GM23338 (cell line): ENCODE results near the gene CRTC3. TPM values are rescaled to one million over a fixed set of nuclear protein-coding genes. Genes with fewer than 3 reads are reported as not detected.

Experiments used
- ATAC-seq: fragments of 200-7000 bp; cut with Tn5 transposase; 3 replicates; pipeline ENCODE4 v1.9.1; 2020
- DNase-seq: peaks from one replicate; pipeline ENCODE4 v3.0.0-alpha.2; 2015; ENCODE audit warnings: low spot score
- H2AFZ ChIP-seq: fragments of 200-600 bp; sonication (generic); 2 replicates; pipeline ENCODE4 v1.8.0; 2016; ENCODE audit warnings: antibody characterized with exemption, mild to moderate bottlenecking, moderate library complexity
- H3F3A ChIP-seq: fragments of 200-600 bp; sonication (generic); replicated peaks from 2 replicates; pipeline ENCODE4 v1.8.0; 2017; ENCODE audit warnings: antibody characterized with exemption, mixed run types, low read depth
- H3K27ac ChIP-seq: fragments of 200-600 bp; sonication (generic); 2 replicates; pipeline ENCODE4 v1.6.1; 2016; ENCODE audit warnings: low read depth
- H3K27me3 ChIP-seq: fragments of 200-600 bp; sonication (generic); 2 replicates; pipeline ENCODE4 v1.8.0; 2016; ENCODE audit warnings: mild to moderate bottlenecking, mixed run types, moderate library complexity; ENCODE audit not compliant: insufficient read depth
- H3K36me3 ChIP-seq: fragments of 200-600 bp; sonication (generic); 2 replicates; pipeline ENCODE4 v1.8.0; 2016; ENCODE audit warnings: mild to moderate bottlenecking; ENCODE audit not compliant: insufficient read depth
- H3K4me1 ChIP-seq: fragments of 200-600 bp; sonication (generic); 2 replicates; pipeline ENCODE4 v1.8.0; 2016; ENCODE audit warnings: mild to moderate bottlenecking, moderate library complexity; ENCODE audit not compliant: insufficient read depth
- H3K4me2 ChIP-seq: fragments of 200-600 bp; sonication (generic); 2 replicates; pipeline ENCODE4 v1.7.1; 2017; ENCODE audit warnings: mixed run types
- H3K4me3 ChIP-seq: fragments of 200-600 bp; sonication (generic); 2 replicates; pipeline ENCODE4 v1.6.1; 2016; ENCODE audit warnings: mixed run types
- H3K79me2 ChIP-seq: fragments of 200-600 bp; sonication (generic); replicated peaks from 2 replicates; pipeline ENCODE4 v1.8.0; 2017; ENCODE audit warnings: mild to moderate bottlenecking; ENCODE audit not compliant: insufficient read depth
- H3K9me2 ChIP-seq: fragments of 200-600 bp; sonication (generic); 2 replicates; pipeline ENCODE4 v1.8.0; 2017; ENCODE audit not compliant: insufficient read depth
- H4K20me1 ChIP-seq: fragments of 200-600 bp; sonication (generic); replicated peaks from 2 replicates; pipeline ENCODE4 v1.8.0; 2017; ENCODE audit warnings: mild to moderate bottlenecking; ENCODE audit not compliant: insufficient read depth
- H3K27ac Mint-ChIP-seq: 2 replicates; pipeline ENCODE4 v1.8.0; 2020; ENCODE audit warnings: inconsistent platforms, mild to moderate bottlenecking, moderate library complexity, mixed read lengths
- H3K27me3 Mint-ChIP-seq: 3 replicates; pipeline ENCODE4 v1.8.0; 2022; ENCODE audit warnings: low read depth, mild to moderate bottlenecking, moderate library complexity, mixed read lengths, inconsistent platforms; ENCODE audit not compliant: insufficient read depth, poor library complexity
- H3K36me3 Mint-ChIP-seq: 3 replicates; pipeline ENCODE4 v1.8.0; 2021; ENCODE audit warnings: low read depth, mild to moderate bottlenecking, inconsistent platforms, moderate library complexity, mixed read lengths
- H3K4me1 Mint-ChIP-seq: 3 replicates; pipeline ENCODE4 v1.8.0; 2020; ENCODE audit warnings: mild to moderate bottlenecking, inconsistent platforms, mixed read lengths
- H3K4me3 Mint-ChIP-seq: 3 replicates; pipeline ENCODE4 v1.8.0; 2021; ENCODE audit warnings: moderate library complexity, mild to moderate bottlenecking, inconsistent platforms, mixed read lengths
- H3K9me3 Mint-ChIP-seq: 3 replicates; pipeline ENCODE4 v1.8.0; 2020; ENCODE audit warnings: moderate library complexity, mild to moderate bottlenecking, inconsistent platforms, mixed read lengths
- CREB1 ChIP-seq: fragments of 250-450 bp; sonication (Bioruptor Pico); IDR thresholded peaks from 2 replicates; pipeline ENCODE4 v1.5.0; 2020; ENCODE audit warnings: low read depth, mild to moderate bottlenecking, moderate library complexity
- ETS1 ChIP-seq: IDR thresholded peaks from 2 replicates; pipeline ENCODE4 v1.6.1; 2016; ENCODE audit warnings: antibody characterized with exemption
- EZH2 ChIP-seq: fragments of 200-600 bp; sonication (generic); IDR thresholded peaks from one replicate; pipeline ENCODE4 v1.8.0; 2017; ENCODE audit warnings: antibody characterized with exemption, mild to moderate bottlenecking, low read depth; ENCODE audit not compliant: unreplicated experiment
- EZH2phosphoT487 ChIP-seq: fragments of 200-600 bp; sonication (generic); IDR thresholded peaks from one replicate; pipeline ENCODE4 v1.8.1; 2018; ENCODE audit warnings: antibody characterized with exemption; ENCODE audit not compliant: unreplicated experiment
- JUNB ChIP-seq: IDR thresholded peaks from one replicate; pipeline ENCODE4 v1.6.1; 2016; ENCODE audit warnings: antibody characterized with exemption; ENCODE audit not compliant: unreplicated experiment
- NANOG ChIP-seq: IDR thresholded peaks from 2 replicates; pipeline ENCODE4 v1.6.1; 2016; ENCODE audit warnings: antibody characterized with exemption, borderline replicate concordance
- POLR2AphosphoS5 ChIP-seq: IDR thresholded peaks from 2 replicates; pipeline ENCODE4 v1.6.1; 2016; ENCODE audit warnings: antibody characterized with exemption, low read depth
- STAT1 ChIP-seq: IDR thresholded peaks from one replicate; pipeline ENCODE4 v1.6.1; 2016; ENCODE audit warnings: antibody characterized with exemption; ENCODE audit not compliant: unreplicated experiment
- ZNF114 ChIP-seq: fragments of 250-450 bp; sonication (Bioruptor Pico); IDR thresholded peaks from 2 replicates; pipeline ENCODE4 v1.5.0; 2020; ENCODE audit warnings: mild to moderate bottlenecking, moderate library complexity
- ZNF331 ChIP-seq: fragments of 250-450 bp; sonication (Bioruptor Pico); IDR thresholded peaks from 2 replicates; pipeline ENCODE4 v1.5.0; 2020; ENCODE audit warnings: low read depth, mild to moderate bottlenecking, moderate library complexity
- ZNF462 ChIP-seq: fragments of 250-450 bp; sonication (Bioruptor Pico); IDR thresholded peaks from 2 replicates; pipeline ENCODE4 v1.5.0; 2020; ENCODE audit warnings: mild to moderate bottlenecking, moderate library complexity
- polyA plus RNA-seq: library from polyadenylated mRNA; unstranded; fragments of >200 nt; fragmentation: Nextera tagmentation; extraction: Ambion mirVana; gene quantifications from 2 replicates; pipeline ENCODE4 v1.2.1, GENCODE V29; 2016
- total RNA-seq: library from RNA; depleted of rRNA; stranded (reverse); fragments of >200 nt; shearing (Covaris generic); gene quantifications from 2 replicates; pipeline ENCODE4 v1.2.3, GENCODE V29; 2014
- TF ChIP-seq, protein P1 (sequence below): IDR thresholded peaks from one replicate; pipeline ENCODE4 v1.6.1; 2018; ENCODE audit warnings: antibody characterized with exemption; ENCODE audit not compliant: unreplicated experiment
- TF ChIP-seq, protein P2 (sequence below), 2 experiments: fragments of 200-600 bp in 1 of 2; sonication (generic) in 1 of 2; conservative IDR thresholded peaks; 2 replicates each; pipeline versions ENCODE4 v1.5.1 to v1.6.1; 2016 to 2017; ENCODE audit warnings: antibody characterized with exemption in 2 of 2, low read depth in 2 of 2, mild to moderate bottlenecking in 2 of 2, moderate library complexity in 1 of 2

CRTC3 gene
- total and polyA plus RNA-seq, 2 experiments from 2014 or later, result 2.8 to 3.8 TPM

- TF ChIP-seq POLR2AphosphoS5 (no peak), ZNF114 (no peak), ZNF462 (CRISPR knock-in tag) (no peak), JUNB (no peak), ETS1 (no peak), EZH2 (no peak), CREB1 (CRISPR knock-in tag) (no peak), EZH2phosphoT487 (no peak), ZNF331 (CRISPR knock-in tag) (no peak), NANOG (no peak), STAT1 (no peak)
- TF ChIP-seq, protein P1, sequence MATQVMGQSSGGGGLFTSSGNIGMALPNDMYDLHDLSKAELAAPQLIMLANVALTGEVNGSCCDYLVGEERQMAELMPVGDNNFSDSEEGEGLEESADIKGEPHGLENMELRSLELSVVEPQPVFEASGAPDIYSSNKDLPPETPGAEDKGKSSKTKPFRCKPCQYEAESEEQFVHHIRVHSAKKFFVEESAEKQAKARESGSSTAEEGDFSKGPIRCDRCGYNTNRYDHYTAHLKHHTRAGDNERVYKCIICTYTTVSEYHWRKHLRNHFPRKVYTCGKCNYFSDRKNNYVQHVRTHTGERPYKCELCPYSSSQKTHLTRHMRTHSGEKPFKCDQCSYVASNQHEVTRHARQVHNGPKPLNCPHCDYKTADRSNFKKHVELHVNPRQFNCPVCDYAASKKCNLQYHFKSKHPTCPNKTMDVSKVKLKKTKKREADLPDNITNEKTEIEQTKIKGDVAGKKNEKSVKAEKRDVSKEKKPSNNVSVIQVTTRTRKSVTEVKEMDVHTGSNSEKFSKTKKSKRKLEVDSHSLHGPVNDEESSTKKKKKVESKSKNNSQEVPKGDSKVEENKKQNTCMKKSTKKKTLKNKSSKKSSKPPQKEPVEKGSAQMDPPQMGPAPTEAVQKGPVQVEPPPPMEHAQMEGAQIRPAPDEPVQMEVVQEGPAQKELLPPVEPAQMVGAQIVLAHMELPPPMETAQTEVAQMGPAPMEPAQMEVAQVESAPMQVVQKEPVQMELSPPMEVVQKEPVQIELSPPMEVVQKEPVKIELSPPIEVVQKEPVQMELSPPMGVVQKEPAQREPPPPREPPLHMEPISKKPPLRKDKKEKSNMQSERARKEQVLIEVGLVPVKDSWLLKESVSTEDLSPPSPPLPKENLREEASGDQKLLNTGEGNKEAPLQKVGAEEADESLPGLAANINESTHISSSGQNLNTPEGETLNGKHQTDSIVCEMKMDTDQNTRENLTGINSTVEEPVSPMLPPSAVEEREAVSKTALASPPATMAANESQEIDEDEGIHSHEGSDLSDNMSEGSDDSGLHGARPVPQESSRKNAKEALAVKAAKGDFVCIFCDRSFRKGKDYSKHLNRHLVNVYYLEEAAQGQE, result no peak
- TF ChIP-seq, protein P2, sequence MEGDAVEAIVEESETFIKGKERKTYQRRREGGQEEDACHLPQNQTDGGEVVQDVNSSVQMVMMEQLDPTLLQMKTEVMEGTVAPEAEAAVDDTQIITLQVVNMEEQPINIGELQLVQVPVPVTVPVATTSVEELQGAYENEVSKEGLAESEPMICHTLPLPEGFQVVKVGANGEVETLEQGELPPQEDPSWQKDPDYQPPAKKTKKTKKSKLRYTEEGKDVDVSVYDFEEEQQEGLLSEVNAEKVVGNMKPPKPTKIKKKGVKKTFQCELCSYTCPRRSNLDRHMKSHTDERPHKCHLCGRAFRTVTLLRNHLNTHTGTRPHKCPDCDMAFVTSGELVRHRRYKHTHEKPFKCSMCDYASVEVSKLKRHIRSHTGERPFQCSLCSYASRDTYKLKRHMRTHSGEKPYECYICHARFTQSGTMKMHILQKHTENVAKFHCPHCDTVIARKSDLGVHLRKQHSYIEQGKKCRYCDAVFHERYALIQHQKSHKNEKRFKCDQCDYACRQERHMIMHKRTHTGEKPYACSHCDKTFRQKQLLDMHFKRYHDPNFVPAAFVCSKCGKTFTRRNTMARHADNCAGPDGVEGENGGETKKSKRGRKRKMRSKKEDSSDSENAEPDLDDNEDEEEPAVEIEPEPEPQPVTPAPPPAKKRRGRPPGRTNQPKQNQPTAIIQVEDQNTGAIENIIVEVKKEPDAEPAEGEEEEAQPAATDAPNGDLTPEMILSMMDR (conservative IDR thresholded peaks at IDR 0.05; ENCODE audit: low read depth in 2 of 2), result no peak
- peaks cover 8% of the 10 kb centered on the region for H3K27me3 Mint-ChIP-seq
- Histone ChIP-seq H3K27ac (no peak overlapping the region), H4K20me1 (no peaks in the 10 kb centered on the region), H3K36me3 (no peaks in the 10 kb centered on the region), H3K27me3 (no peaks in the 10 kb centered on the region), H2AFZ (no peak overlapping the region), H3K4me3 (no peak overlapping the region), H3K4me2 (no peak overlapping the region), H3K79me2 (no peaks in the 10 kb centered on the region), H3F3A (no peaks in the 10 kb centered on the region), H3K9me2 (no peaks in the 10 kb centered on the region), H3K4me1 (peaks cover 16% of the 10 kb centered on the region)
- H3K4me1 Mint-ChIP-seq, result peaks cover 10% of the 10 kb centered on the region
- no peak overlapping the region for H3K4me3 Mint-ChIP-seq
- no peak overlapping the region for H3K27ac Mint-ChIP-seq
- DNase-seq, result no peak
- no peak for ATAC-seq
- no peaks in the 10 kb centered on the region for H3K9me3 Mint-ChIP-seq
- no peaks in the 10 kb centered on the region for H3K36me3 Mint-ChIP-seq
Observed at GRCh38 chr15:90592131-90592881, 62.6 kb downstream of the CRTC3 start.
